Endothelial cell of umbilical vein (primary cell): ENCODE data around the gene PCLO. TPM values are rescaled to one million over a fixed set of nuclear protein-coding genes. Genes with fewer than 3 reads are reported as not detected.

ENCODE experiments used
- BruUV-seq: library from RNA; stranded (reverse); fragments of 400-500 nt; replicated peaks from 2 replicates; lab custom pipeline; 2021; lab: Mats Ljungman, UMichigan
- CTCF ChIA-PET: fragments of 300-600, 350-600 bp; sonication (Branson Sonifier 250); formaldehyde crosslinking; loops from one replicate; lab custom pipeline; 2021; ENCODE audit warnings: antibody characterized with exemption, inconsistent platforms; lab: Charles Lee
- POLR2A ChIA-PET: fragments of 300-600, 350-600 bp; sonication (Branson Sonifier 250); formaldehyde crosslinking; loops from one replicate; lab custom pipeline; 2021; ENCODE audit warnings: antibody characterized with exemption, inconsistent platforms; lab: Charles Lee
- DNase-seq: peaks from one replicate; pipeline ENCODE4 v3.0.0-alpha.2; 2011; ENCODE audit warnings: low read depth, low spot score
- FAIRE-seq: peaks from 2 replicates; lab custom pipeline; 2011; peaks lifted over from hg19 to GRCh38; lab: Jason Lieb, UNC
- H2AFZ ChIP-seq: 2 replicates; pipeline ENCODE4 v1.6.0; 2012; ENCODE audit warnings: low read depth, low read length, control low read depth, inconsistent platforms
- H3K27ac ChIP-seq: 2 replicates; pipeline ENCODE4 v1.5.1; 2011; ENCODE audit warnings: low read depth, mild to moderate bottlenecking, control low read depth, low read length, moderate library complexity; ENCODE audit not compliant: insufficient read depth
- H3K27me3 ChIP-seq, 2 experiments: 2 replicates each; pipeline versions ENCODE4 v1.6.0 to v1.6.1; 2011; ENCODE audit warnings: low read length in 2 of 2, mixed read lengths in 1 of 2; ENCODE audit not compliant: control insufficient read depth in 2 of 2, insufficient read depth in 2 of 2
- H3K36me3 ChIP-seq, 2 experiments: 2 replicates in 1 of 2; 3 replicates in 1 of 2; pipeline ENCODE4 v1.5.1; 2011; ENCODE audit warnings: low read length in 2 of 2, mild to moderate bottlenecking in 1 of 2, moderate library complexity in 1 of 2; ENCODE audit not compliant: control insufficient read depth in 2 of 2, insufficient read depth in 2 of 2; ENCODE audit errors: extremely low read depth in 1 of 2
- H3K4me1 ChIP-seq: 3 replicates; pipeline ENCODE4 v1.5.1; 2011; ENCODE audit warnings: mild to moderate bottlenecking, low read length; ENCODE audit not compliant: control insufficient read depth, insufficient read depth; ENCODE audit errors: extremely low read depth
- H3K4me2 ChIP-seq: 2 replicates; pipeline ENCODE4 v1.6.1; 2011; ENCODE audit warnings: low read length, control low read depth, mixed read lengths; ENCODE audit not compliant: insufficient read depth
- H3K4me3 ChIP-seq, 3 experiments: fragments of 200-600 bp in 1 of 3; sonication (generic), shearing (Covaris generic) in 1 of 3; replicated peaks in 1 of 3; 2 replicates each; pipeline ENCODE4 v1.5.1; 2011 to 2016; ENCODE audit warnings: control low read depth in 3 of 3, low read length in 3 of 3, mild to moderate bottlenecking in 2 of 3, inconsistent platforms in 1 of 3, low read depth in 1 of 3, moderate library complexity in 1 of 3; ENCODE audit not compliant: insufficient read depth in 1 of 3
- H3K79me2 ChIP-seq: 2 replicates; pipeline ENCODE4 v1.6.0; 2012; ENCODE audit warnings: low read length, inconsistent platforms; ENCODE audit not compliant: control insufficient read depth, insufficient read depth
- H3K9ac ChIP-seq: replicated peaks from 2 replicates; pipeline ENCODE3; 2011; ENCODE audit warnings: low read length, control low read depth; ENCODE audit not compliant: insufficient read depth; ENCODE audit errors: extremely low read depth
- H3K9me1 ChIP-seq: replicated peaks from 3 replicates; pipeline ENCODE4 v1.6.0; 2011; ENCODE audit warnings: mild to moderate bottlenecking, low read length; ENCODE audit not compliant: control insufficient read depth, insufficient read depth; ENCODE audit errors: extremely low read depth
- H3K9me3 ChIP-seq: replicated peaks from 2 replicates; pipeline ENCODE4 v1.5.1; 2012; ENCODE audit warnings: low read length, inconsistent platforms; ENCODE audit not compliant: control insufficient read depth, insufficient read depth
- H4K20me1 ChIP-seq: replicated peaks from 2 replicates; pipeline ENCODE3; 2011; ENCODE audit warnings: mild to moderate bottlenecking, low read length; ENCODE audit not compliant: control insufficient read depth, insufficient read depth; ENCODE audit errors: extremely low read depth
- EZH2 ChIP-seq: IDR thresholded peaks from 2 replicates; pipeline ENCODE4 v1.6.1; 2012; ENCODE audit warnings: borderline replicate concordance, low read depth, mild to moderate bottlenecking, moderate library complexity, low read length, inconsistent platforms; ENCODE audit not compliant: severe bottlenecking
- FOS ChIP-seq: IDR thresholded peaks from 2 replicates; pipeline ENCODE4 v1.6.1; 2011; ENCODE audit warnings: mild to moderate bottlenecking, low read length, moderate library complexity, borderline replicate concordance; ENCODE audit not compliant: insufficient read depth
- GATA2 ChIP-seq: IDR thresholded peaks from 2 replicates; pipeline ENCODE4 v1.7.0; 2011; ENCODE audit warnings: low read depth, mild to moderate bottlenecking, moderate library complexity, mixed read lengths, low read length; ENCODE audit not compliant: insufficient read length, insufficient read depth
- JUN ChIP-seq: IDR thresholded peaks from 2 replicates; pipeline ENCODE4 v1.6.1; 2011; ENCODE audit warnings: borderline replicate concordance, low read depth; ENCODE audit not compliant: insufficient read length, insufficient read depth
- MYC ChIP-seq: IDR thresholded peaks from one replicate; pipeline ENCODE4 v1.6.1; 2011; ENCODE audit warnings: mild to moderate bottlenecking, low read depth, low read length
- POLR2A ChIP-seq: IDR thresholded peaks from 2 replicates; pipeline ENCODE4 v1.6.1; 2012; ENCODE audit warnings: low read depth, mild to moderate bottlenecking, control low read depth, low read length
- POLR2AphosphoS5 ChIP-seq: IDR thresholded peaks from 2 replicates; pipeline ENCODE4 v1.6.1; 2012; ENCODE audit warnings: low read depth, mild to moderate bottlenecking, control low read depth, low read length, moderate library complexity; ENCODE audit not compliant: insufficient read depth
- dilution Hi-C: fragments of 300-500 bp; cut with MboI; formaldehyde crosslinking; loops from one replicate; pipeline ENCODE4 v1.15.0; 2019; ENCODE audit warnings: low sequenced_read_pairs; ENCODE audit not compliant: extremely low pct_ligation_motif_present
- intact Hi-C: fragments of 100-400 bp; cut with micrococcal nuclease; formaldehyde crosslinking; loops from one replicate; pipeline ENCODE4 v1.10.0; 2022
- polyA plus RNA-seq, 4 experiments: library from polyadenylated mRNA; depleted of rRNA in 3 of 4; stranded (reverse) in 3 of 4; unstranded in 1 of 4; fragments of >200 nt; gene quantifications; 2 replicates each; pipeline versions ENCODE4 v1.2.1 to v1.2.3, GENCODE V29; 2011 to 2012; ENCODE audit warnings: missing spikeins in 1 of 4
- total RNA-seq: library from RNA; stranded (reverse); gene quantifications from 2 replicates; pipeline ENCODE4 v1.2.3, GENCODE V29; 2021
- TF ChIP-seq, protein P1 (sequence below), 2 donors: IDR thresholded peaks; 1 replicate in 1 of 2; 2 replicates in 1 of 2; pipeline ENCODE4 v1.5.1; 2011; ENCODE audit warnings: low read length in 2 of 2, mild to moderate bottlenecking in 2 of 2, moderate library complexity in 2 of 2, control low read depth in 1 of 2, inconsistent platforms in 1 of 2, low read depth in 1 of 2; ENCODE audit not compliant: insufficient read depth in 1 of 2; ENCODE audit errors: extremely low read depth in 1 of 2
- TF ChIP-seq, protein P2 (sequence below): IDR thresholded peaks from 2 replicates; pipeline ENCODE4 v1.6.1; 2011; ENCODE audit not compliant: insufficient read depth, insufficient read length

Gene PCLO
- total and polyA plus RNA-seq, 2 donors (not counting 3 experiments of a cell fraction or from before 2014, with no cell fraction given) = 0.04 to 0.75 TPM

GRCh38 chr7:82950436-82950835 lies 212.2 kb downstream of the PCLO start:
- no peak for TF ChIP-seq EZH2
- TF ChIP-seq FOS = no peak
- TF ChIP-seq, protein P1, sequence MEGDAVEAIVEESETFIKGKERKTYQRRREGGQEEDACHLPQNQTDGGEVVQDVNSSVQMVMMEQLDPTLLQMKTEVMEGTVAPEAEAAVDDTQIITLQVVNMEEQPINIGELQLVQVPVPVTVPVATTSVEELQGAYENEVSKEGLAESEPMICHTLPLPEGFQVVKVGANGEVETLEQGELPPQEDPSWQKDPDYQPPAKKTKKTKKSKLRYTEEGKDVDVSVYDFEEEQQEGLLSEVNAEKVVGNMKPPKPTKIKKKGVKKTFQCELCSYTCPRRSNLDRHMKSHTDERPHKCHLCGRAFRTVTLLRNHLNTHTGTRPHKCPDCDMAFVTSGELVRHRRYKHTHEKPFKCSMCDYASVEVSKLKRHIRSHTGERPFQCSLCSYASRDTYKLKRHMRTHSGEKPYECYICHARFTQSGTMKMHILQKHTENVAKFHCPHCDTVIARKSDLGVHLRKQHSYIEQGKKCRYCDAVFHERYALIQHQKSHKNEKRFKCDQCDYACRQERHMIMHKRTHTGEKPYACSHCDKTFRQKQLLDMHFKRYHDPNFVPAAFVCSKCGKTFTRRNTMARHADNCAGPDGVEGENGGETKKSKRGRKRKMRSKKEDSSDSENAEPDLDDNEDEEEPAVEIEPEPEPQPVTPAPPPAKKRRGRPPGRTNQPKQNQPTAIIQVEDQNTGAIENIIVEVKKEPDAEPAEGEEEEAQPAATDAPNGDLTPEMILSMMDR (IDR thresholded peaks at IDR 0.05; ENCODE audit: extremely low read depth in 1 of 2, insufficient read depth in 1 of 2, low read depth in 1 of 2, low read length in 2 of 2) = no peak
- no peak for TF ChIP-seq POLR2AphosphoS5
- TF ChIP-seq MYC = no peak
- TF ChIP-seq JUN = no peak
- TF ChIP-seq, protein P2, sequence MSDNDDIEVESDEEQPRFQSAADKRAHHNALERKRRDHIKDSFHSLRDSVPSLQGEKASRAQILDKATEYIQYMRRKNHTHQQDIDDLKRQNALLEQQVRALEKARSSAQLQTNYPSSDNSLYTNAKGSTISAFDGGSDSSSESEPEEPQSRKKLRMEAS = no peak
- no peak for TF ChIP-seq POLR2A
- TF ChIP-seq GATA2 = no peak
- H3K9me3 ChIP-seq = no peaks in the 10 kb centered on the region
- no peak overlapping the region for H3K4me3 ChIP-seq
- H3K27ac ChIP-seq = no peak overlapping the region
- H3K79me2 ChIP-seq = no peaks in the 10 kb centered on the region
- H4K20me1 ChIP-seq = no peaks in the 10 kb centered on the region
- intact Hi-C loops = no loop called here
- H3K4me1 ChIP-seq = no peaks in the 10 kb centered on the region
- dilution Hi-C loops = no loop called here
- no peaks in the 10 kb centered on the region for H3K36me3 ChIP-seq
- POLR2A ChIA-PET = no interaction called here
- H3K9ac ChIP-seq = no peak overlapping the region
- FAIRE-seq (no peak), DNase-seq (no peak)
- no TSS peak for BruUV-seq
- no peaks in the 10 kb centered on the region for H3K9me1 ChIP-seq
- no peak overlapping the region for H3K4me2 ChIP-seq
- H2AFZ ChIP-seq = no peak overlapping the region
- H3K27me3 ChIP-seq = no peaks in the 10 kb centered on the region
- CTCF ChIA-PET = no interaction called here
